ENCODE results near the gene ACER3.
"Not testable (repeated sequence)": the region's sequence is repeated elsewhere in the genome, so short reads cannot be mapped to it uniquely, and the experiment has no call there.

Gene ACER3

GRCh38 chr11:76939219-76939631 is 78.5 kb downstream of the ACER3 start:
- DNase-seq: no peak

- no peak for DNase-seq
Measured at GRCh38 chr11:76944225-76944624, 83.5 kb downstream of the ACER3 start.

- DNase-seq: no peak
Measured at GRCh38 chr11:76946223-76946622, 85.5 kb downstream of the ACER3 start.

- DNase-seq: no peak
Measured at GRCh38 chr11:76947190-76947589, 86.5 kb downstream of the ACER3 start.

GRCh38 chr11:76947800-76948199 is 87.1 kb downstream of the ACER3 start:
- DNase-seq: no peak

- DNase-seq: no peak
Measured at GRCh38 chr11:76955459-76956114, 94.9 kb downstream of the ACER3 start.

- DNase-seq: no peak
Measured at GRCh38 chr11:76962583-76963416, 102.1 kb downstream of the ACER3 start.

- not testable (repeated sequence) for DNase-seq
Measured at GRCh38 chr11:76963417-76964168, 102.9 kb downstream of the ACER3 start.

GRCh38 chr11:76972051-76972450 is 111.3 kb downstream of the ACER3 start:
- no peak for DNase-seq

- DNase-seq: no peak
Measured at GRCh38 chr11:76974179-76974891, 113.6 kb downstream of the ACER3 start.

GRCh38 chr11:76975513-76975912 is 114.8 kb downstream of the ACER3 start:
- no peak for DNase-seq

GRCh38 chr11:76977791-76978190 is 117.1 kb downstream of the ACER3 start:
- DNase-seq: no peak

GRCh38 chr11:76978239-76978638 is 117.5 kb downstream of the ACER3 start:
- DNase-seq: no peak

GRCh38 chr11:76978818-76979217 is 118.1 kb downstream of the ACER3 start:
- DNase-seq: no peak

- no peak for DNase-seq
Measured at GRCh38 chr11:76980196-76980595, 119.5 kb downstream of the ACER3 start.

- no peak for DNase-seq
Measured at GRCh38 chr11:76984743-76985142, 124.0 kb downstream of the ACER3 start.

- no peak for DNase-seq
Measured at GRCh38 chr11:76987203-76987602, 126.5 kb downstream of the ACER3 start.

GRCh38 chr11:76990628-76991027 is 129.9 kb downstream of the ACER3 start:
- no peak for DNase-seq

GRCh38 chr11:76995081-76995576 is 134.4 kb downstream of the ACER3 start:
- DNase-seq: no peak

GRCh38 chr11:76997512-76997911 is 136.8 kb downstream of the ACER3 start:
- no peak for DNase-seq

- no peak for DNase-seq
Measured at GRCh38 chr11:76999597-76999996, 138.9 kb downstream of the ACER3 start.

GRCh38 chr11:77001613-77002012 is 140.9 kb downstream of the ACER3 start:
- DNase-seq: no peak

- DNase-seq: no peak
Measured at GRCh38 chr11:77002776-77003175, 142.1 kb downstream of the ACER3 start.
